DND-41 (cell line): ENCODE data around the gene MLLT1.

Source experiments
- ATAC-seq: fragments of 200-7000 bp; cut with Tn5 transposase; 3 replicates; pipeline ENCODE4 v1.9.1; 2021; ENCODE audit warnings: low read depth; ENCODE audit not compliant: insufficient read depth
- DNase-seq: peaks from one replicate; pipeline ENCODE4 v3.0.0-alpha.2; 2020
- H2AFZ ChIP-seq: 2 replicates; pipeline ENCODE4 v1.6.0; 2012; ENCODE audit warnings: low read depth, low read length
- H3K27ac ChIP-seq: 2 replicates; pipeline ENCODE4 v1.5.1; 2012; ENCODE audit warnings: low read length, inconsistent platforms
- H3K27me3 ChIP-seq: fragments of 200-600 bp; sonication (generic); 2 replicates; pipeline ENCODE4 v1.6.0; 2012; ENCODE audit warnings: low read length, mild to moderate bottlenecking, inconsistent platforms; ENCODE audit not compliant: insufficient read depth, poor library complexity
- H3K36me3 ChIP-seq: 2 replicates; pipeline ENCODE4 v1.5.1; 2012; ENCODE audit warnings: low read length, inconsistent platforms; ENCODE audit not compliant: insufficient read depth
- H3K4me1 ChIP-seq: 2 replicates; pipeline ENCODE4 v1.5.1; 2012; ENCODE audit warnings: mild to moderate bottlenecking, low read length; ENCODE audit not compliant: insufficient read depth
- H3K4me2 ChIP-seq: 2 replicates; pipeline ENCODE4 v1.6.0; 2012; ENCODE audit warnings: mild to moderate bottlenecking, moderate library complexity, low read length, inconsistent platforms; ENCODE audit not compliant: insufficient read depth
- H3K4me3 ChIP-seq, 2 experiments: fragments of 200-600 bp in 1 of 2; shearing (Covaris generic) in 1 of 2; 2 replicates each; pipeline ENCODE4 v1.5.1; 2012 to 2016; ENCODE audit warnings: inconsistent platforms in 2 of 2, low read length in 2 of 2, mild to moderate bottlenecking in 2 of 2, low read depth in 1 of 2, moderate library complexity in 1 of 2
- H3K79me2 ChIP-seq: 2 replicates; pipeline ENCODE4 v1.6.0; 2012; ENCODE audit warnings: low read length, inconsistent platforms; ENCODE audit not compliant: insufficient read depth
- H3K9ac ChIP-seq: 2 replicates; pipeline ENCODE4 v1.6.0; 2012; ENCODE audit warnings: low read depth, mild to moderate bottlenecking, inconsistent platforms, low read length, moderate library complexity
- H3K9me3 ChIP-seq: 2 replicates; pipeline ENCODE4 v1.5.1; 2012; ENCODE audit warnings: low read length, moderate library complexity, mild to moderate bottlenecking, inconsistent platforms; ENCODE audit not compliant: insufficient read depth, severe bottlenecking
- H4K20me1 ChIP-seq: 2 replicates; pipeline ENCODE4 v1.6.0; 2012; ENCODE audit warnings: low read length; ENCODE audit not compliant: insufficient read depth
- EZH2 ChIP-seq: IDR thresholded peaks from 3 replicates; pipeline ENCODE4 v1.6.1; 2012; ENCODE audit warnings: borderline replicate concordance, low read depth, mild to moderate bottlenecking, moderate library complexity, low read length, inconsistent platforms; ENCODE audit not compliant: severe bottlenecking
- TF ChIP-seq, protein P1 (sequence below): IDR thresholded peaks from 2 replicates; pipeline ENCODE4 v1.5.1; 2012; ENCODE audit warnings: borderline replicate concordance, low read length, moderate library complexity, mild to moderate bottlenecking; ENCODE audit not compliant: poor library complexity, severe bottlenecking; ENCODE audit errors: extremely low read depth

The MLLT1 gene

DNA sequence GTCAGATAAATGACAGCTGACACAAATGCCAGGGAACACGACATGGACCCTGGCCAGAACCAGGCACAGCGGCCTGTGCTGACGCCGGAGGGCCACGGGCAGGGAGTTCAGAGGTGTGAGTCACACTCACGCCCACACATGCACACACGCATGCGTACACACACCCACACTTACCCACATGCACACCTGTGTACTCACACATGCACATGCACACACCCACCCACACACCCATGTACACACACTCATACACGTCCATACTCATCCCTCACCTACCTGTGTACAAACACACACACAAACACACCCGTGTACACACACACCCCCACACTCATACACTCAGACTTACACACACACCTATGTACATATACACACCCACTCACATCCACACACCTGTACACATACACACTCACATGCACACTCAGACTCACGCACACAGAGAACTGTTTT lies 40.4 kb downstream of the MLLT1 start:
- no peak overlapping the region for H3K9ac ChIP-seq
- H3K79me2 ChIP-seq: peaks cover 99% of the 10 kb centered on the region
- TF ChIP-seq EZH2: no peak
- TF ChIP-seq, protein P1, sequence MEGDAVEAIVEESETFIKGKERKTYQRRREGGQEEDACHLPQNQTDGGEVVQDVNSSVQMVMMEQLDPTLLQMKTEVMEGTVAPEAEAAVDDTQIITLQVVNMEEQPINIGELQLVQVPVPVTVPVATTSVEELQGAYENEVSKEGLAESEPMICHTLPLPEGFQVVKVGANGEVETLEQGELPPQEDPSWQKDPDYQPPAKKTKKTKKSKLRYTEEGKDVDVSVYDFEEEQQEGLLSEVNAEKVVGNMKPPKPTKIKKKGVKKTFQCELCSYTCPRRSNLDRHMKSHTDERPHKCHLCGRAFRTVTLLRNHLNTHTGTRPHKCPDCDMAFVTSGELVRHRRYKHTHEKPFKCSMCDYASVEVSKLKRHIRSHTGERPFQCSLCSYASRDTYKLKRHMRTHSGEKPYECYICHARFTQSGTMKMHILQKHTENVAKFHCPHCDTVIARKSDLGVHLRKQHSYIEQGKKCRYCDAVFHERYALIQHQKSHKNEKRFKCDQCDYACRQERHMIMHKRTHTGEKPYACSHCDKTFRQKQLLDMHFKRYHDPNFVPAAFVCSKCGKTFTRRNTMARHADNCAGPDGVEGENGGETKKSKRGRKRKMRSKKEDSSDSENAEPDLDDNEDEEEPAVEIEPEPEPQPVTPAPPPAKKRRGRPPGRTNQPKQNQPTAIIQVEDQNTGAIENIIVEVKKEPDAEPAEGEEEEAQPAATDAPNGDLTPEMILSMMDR: no peak
- ATAC-seq: no peak
- H3K9me3 ChIP-seq: no peaks in the 10 kb centered on the region
- H3K36me3 ChIP-seq: peaks cover 27% of the 10 kb centered on the region
- H3K27me3 ChIP-seq: no peaks in the 10 kb centered on the region
- DNase-seq: no peak
- H3K27ac ChIP-seq: no peak overlapping the region
- H4K20me1 ChIP-seq: peaks cover 92% of the 10 kb centered on the region
- H3K4me1 ChIP-seq: no peaks in the 10 kb centered on the region
- H2AFZ ChIP-seq: no peak overlapping the region
- H3K4me2 ChIP-seq: no peak overlapping the region
- H3K4me3 ChIP-seq: no peak overlapping the region

DNA sequence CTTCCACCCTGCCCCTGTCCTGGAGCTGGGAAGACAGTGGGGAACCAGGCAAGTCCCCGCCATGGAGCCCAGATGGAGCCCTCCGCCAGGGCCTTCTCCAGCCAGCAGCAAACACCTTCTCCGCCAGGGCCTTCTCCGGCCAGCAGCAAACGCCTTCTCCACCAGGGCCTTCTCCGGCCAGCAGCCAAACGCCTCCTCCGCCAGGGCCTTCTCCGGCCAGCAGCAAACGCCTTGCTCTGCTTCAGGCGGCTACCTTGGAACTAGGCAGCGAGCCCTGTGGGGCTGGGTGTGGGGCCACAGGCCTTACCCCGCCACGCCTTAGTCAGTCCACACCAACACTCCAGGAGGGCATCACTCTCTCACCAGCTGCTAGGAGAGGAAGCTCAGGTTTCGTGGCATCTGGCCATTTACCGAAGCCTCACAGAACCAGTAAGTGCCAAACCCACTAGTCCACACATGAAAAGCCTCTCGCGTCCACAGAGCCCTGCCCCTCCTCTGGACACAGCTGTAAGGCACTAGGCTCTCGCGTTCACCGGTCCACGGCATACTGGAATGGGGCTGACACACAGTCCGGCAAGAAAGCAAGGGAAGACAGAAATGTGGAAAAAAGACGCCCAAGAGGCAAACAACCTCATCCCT lies 41.0 kb downstream of the MLLT1 start:
- H3K79me2 ChIP-seq: peaks cover 99% of the 10 kb centered on the region
- H3K27me3 ChIP-seq: no peaks in the 10 kb centered on the region
- no peaks in the 10 kb centered on the region for H3K4me1 ChIP-seq
- ATAC-seq (no peak), DNase-seq (no peak)
- no peak overlapping the region for H2AFZ ChIP-seq
- H3K9me3 ChIP-seq: no peaks in the 10 kb centered on the region
- no peak for TF ChIP-seq EZH2
- TF ChIP-seq, protein P1: no peak
- no peak overlapping the region for H3K9ac ChIP-seq
- H4K20me1 ChIP-seq: peaks cover 94% of the 10 kb centered on the region
- H3K36me3 ChIP-seq: peaks cover 30% of the 10 kb centered on the region
- no peak overlapping the region for H3K27ac ChIP-seq
- no peak overlapping the region for H3K4me3 ChIP-seq
- no peak overlapping the region for H3K4me2 ChIP-seq

DNA sequence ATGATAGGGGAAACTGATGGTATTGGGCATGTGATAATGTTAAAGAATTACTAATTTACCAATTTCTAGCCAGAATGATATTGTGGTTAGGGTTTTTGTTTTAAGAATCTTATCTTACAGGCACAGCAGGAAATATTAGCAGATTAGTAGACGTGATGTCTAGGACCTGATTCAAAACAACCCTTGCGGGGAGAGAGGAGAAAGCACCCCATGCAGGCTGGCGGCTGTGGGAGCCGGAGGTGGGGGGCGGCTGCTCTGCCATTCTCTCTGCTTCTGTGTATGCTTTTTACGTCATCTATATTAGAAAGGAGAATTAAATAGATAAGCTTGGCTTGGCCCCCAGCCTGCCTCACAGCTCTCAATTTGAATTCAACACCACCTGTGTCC lies 41.5 kb downstream of the MLLT1 start:
- no peak overlapping the region for H2AFZ ChIP-seq
- no peaks in the 10 kb centered on the region for H3K9me3 ChIP-seq
- H3K27me3 ChIP-seq: no peaks in the 10 kb centered on the region
- no peaks in the 10 kb centered on the region for H3K4me1 ChIP-seq
- no peak for DNase-seq
- peaks cover 95% of the 10 kb centered on the region for H4K20me1 ChIP-seq
- no peak for TF ChIP-seq EZH2
- TF ChIP-seq, protein P1: no peak
- no peak for ATAC-seq
- H3K4me2 ChIP-seq: no peak overlapping the region
- no peak overlapping the region for H3K4me3 ChIP-seq
- peaks cover 99% of the 10 kb centered on the region for H3K79me2 ChIP-seq
- H3K9ac ChIP-seq: no peak overlapping the region
- no peak overlapping the region for H3K27ac ChIP-seq
- H3K36me3 ChIP-seq: peaks cover 30% of the 10 kb centered on the region
